Measurements from ENCODE around the gene MTO1.
A peak's percentile ranks its signal among the peaks of the same experiment; 100 is the strongest.

MTO1 gene, protein sequence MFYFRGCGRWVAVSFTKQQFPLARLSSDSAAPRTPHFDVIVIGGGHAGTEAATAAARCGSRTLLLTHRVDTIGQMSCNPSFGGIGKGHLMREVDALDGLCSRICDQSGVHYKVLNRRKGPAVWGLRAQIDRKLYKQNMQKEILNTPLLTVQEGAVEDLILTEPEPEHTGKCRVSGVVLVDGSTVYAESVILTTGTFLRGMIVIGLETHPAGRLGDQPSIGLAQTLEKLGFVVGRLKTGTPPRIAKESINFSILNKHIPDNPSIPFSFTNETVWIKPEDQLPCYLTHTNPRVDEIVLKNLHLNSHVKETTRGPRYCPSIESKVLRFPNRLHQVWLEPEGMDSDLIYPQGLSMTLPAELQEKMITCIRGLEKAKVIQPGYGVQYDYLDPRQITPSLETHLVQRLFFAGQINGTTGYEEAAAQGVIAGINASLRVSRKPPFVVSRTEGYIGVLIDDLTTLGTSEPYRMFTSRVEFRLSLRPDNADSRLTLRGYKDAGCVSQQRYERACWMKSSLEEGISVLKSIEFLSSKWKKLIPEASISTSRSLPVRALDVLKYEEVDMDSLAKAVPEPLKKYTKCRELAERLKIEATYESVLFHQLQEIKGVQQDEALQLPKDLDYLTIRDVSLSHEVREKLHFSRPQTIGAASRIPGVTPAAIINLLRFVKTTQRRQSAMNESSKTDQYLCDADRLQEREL

DNA sequence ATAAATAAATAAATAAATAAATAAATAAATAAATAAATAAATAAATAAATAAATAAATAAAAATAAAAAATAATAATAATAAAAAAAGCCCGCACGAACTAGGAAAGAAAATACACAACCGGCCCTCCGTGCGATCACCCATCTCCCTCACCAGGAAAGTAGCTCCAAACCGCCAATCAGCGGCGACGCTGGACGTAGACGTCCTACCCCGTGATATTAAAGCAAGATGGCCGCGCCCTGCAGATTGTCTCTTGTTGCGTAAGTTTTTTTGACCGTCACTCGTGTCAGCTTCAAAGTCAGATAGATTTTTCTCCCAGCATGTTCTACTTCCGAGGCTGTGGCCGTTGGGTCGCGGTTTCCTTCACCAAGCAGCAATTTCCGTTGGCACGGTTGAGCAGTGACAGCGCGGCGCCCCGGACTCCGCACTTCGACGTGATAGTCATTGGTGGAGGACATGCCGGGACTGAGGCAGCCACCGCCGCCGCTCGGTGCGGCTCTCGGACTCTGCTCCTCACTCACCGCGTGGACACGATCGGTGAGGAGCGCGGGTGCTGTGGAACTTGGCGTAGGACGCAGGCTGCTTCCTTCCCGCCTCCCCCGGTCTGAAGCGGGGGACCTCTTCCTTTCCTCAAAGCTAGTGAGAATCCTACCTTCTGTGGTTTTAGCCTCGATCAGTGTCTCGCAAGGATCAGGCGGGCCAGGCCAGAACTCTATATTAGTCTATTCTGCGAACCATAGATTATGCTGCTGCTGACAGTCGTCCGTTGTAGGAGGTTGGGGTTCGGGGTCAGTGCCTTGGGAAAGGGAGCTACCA lies at the start of gene MTO1:
MTO1 (plus strand) TSS at position 201 of the 814 bp plus-strand sequence; CDS start at position 319, 118 bp downstream.
- TF ChIP-seq, protein P1, sequence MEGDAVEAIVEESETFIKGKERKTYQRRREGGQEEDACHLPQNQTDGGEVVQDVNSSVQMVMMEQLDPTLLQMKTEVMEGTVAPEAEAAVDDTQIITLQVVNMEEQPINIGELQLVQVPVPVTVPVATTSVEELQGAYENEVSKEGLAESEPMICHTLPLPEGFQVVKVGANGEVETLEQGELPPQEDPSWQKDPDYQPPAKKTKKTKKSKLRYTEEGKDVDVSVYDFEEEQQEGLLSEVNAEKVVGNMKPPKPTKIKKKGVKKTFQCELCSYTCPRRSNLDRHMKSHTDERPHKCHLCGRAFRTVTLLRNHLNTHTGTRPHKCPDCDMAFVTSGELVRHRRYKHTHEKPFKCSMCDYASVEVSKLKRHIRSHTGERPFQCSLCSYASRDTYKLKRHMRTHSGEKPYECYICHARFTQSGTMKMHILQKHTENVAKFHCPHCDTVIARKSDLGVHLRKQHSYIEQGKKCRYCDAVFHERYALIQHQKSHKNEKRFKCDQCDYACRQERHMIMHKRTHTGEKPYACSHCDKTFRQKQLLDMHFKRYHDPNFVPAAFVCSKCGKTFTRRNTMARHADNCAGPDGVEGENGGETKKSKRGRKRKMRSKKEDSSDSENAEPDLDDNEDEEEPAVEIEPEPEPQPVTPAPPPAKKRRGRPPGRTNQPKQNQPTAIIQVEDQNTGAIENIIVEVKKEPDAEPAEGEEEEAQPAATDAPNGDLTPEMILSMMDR (IDR thresholded peaks at IDR 0.05; ENCODE audit: control extremely low read depth, extremely low read depth, low read depth, missing control alignments) = no peak
- POLR2A ChIA-PET = interaction anchor here (0.6 to 2.3 kb wide), 10 partner anchors 10 to 1245 kb away, joined by 3 to 45 read pairs (median 4); partner anchors contain the start of genes CGAS and EEF1A1
- peak; percentile 89 for DNase-seq (ENCODE audit: extremely low spot score)
- CTCF ChIA-PET = interaction anchor here (0.8 to 2.9 kb wide), 10 partner anchors 10 to 1050 kb away, joined by 3 to 18 read pairs (median 4); partner anchors contain the start of gene CGAS

DNA sequence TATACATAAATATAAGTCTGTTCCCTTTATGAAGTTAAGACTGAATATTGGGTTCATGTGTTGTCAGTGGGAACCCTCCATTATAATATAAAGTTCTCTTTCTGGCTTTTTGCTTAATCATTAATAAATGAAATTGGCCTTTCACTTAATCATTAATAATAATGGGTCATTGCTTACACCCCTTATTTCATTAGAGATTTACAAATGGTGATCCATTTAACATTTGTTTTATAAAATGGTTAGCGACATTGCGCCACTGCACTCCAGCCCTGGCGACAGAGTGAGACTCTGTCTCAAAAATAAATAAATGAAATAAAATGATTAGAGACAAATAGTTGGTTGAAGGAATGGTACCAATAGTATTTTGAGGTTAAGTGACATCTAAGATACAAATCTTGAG lies 48.4 kb upstream of the MTO1 start:
- CTCF ChIA-PET = no interaction called here
- TF ChIP-seq, protein P1 (IDR thresholded peaks at IDR 0.05; ENCODE audit: control extremely low read depth, extremely low read depth, low read depth, missing control alignments) = no peak
- no peak for DNase-seq (ENCODE audit: extremely low spot score)
- POLR2A ChIA-PET = no interaction called here

DNA sequence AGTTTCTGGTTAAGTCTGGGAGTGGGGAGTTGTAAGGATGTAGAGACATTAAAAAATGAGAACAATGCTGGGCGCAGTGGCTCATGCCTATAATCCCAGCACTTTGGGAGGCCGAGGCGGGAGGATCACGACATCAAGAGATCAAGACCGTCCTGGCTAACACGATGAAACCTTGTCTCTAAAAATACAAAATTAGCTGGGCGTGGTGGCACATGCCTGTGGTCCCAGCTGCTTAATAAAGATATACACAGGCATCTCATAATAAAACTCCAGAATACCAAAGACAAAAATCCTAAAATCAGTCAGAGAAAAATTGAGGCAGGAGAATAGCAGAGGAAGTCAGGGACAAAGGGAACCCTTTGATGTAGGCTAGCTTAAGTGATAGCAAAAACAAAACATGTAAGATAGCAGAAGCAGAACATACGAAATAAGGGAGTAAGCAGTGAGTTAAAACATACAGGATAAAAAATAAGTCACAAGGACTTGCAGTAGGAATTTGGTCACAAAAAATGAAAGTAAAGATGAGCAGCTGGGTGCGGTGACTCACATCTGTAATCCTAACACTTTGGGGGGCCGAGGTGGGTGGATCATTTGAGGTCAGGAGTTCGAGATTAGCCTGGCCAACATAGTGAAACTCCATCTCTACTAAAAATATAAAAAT lies 43.3 kb upstream of the MTO1 start:
- ChIA-PET CTCF (interaction anchor here (1.0 to 1.6 kb wide), 2 partner anchors 20 to 29 kb away, joined by 3 read pairs; no protein-coding TSS in a partner anchor), POLR2A (no interaction called here)
- DNase-seq (ENCODE audit: extremely low spot score) = no peak
- TF ChIP-seq, protein P1 (IDR thresholded peaks at IDR 0.05; ENCODE audit: control extremely low read depth, extremely low read depth, low read depth, missing control alignments) = no peak

DNA sequence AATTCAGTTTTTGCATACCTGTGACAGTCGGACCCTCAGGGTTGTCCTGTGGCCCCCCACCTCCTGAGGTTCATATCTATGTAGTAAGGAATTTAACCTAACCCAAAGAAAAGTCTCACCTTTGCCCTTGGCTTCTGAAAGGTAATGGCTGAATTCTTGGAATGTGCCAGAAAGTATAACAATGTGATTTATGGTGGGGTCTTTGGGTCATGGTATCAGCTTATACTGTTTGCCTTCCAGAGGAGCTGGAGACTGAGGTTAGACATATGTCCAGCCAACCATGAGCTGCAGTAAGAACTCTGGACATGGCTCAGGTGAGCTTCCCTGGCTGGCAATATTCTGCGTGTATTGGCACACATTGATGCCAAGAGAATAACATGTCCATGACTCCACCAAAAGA lies 40.0 kb upstream of the MTO1 start:
- POLR2A ChIA-PET = no interaction called here
- CTCF ChIA-PET = interaction anchor here (1.1 kb wide), 1 partner anchor 13 kb away, joined by 3 read pairs; no protein-coding TSS in a partner anchor
- DNase-seq (ENCODE audit: extremely low spot score) = no peak
- TF ChIP-seq, protein P1 (IDR thresholded peaks at IDR 0.05; ENCODE audit: control extremely low read depth, extremely low read depth, low read depth, missing control alignments) = no peak

DNA sequence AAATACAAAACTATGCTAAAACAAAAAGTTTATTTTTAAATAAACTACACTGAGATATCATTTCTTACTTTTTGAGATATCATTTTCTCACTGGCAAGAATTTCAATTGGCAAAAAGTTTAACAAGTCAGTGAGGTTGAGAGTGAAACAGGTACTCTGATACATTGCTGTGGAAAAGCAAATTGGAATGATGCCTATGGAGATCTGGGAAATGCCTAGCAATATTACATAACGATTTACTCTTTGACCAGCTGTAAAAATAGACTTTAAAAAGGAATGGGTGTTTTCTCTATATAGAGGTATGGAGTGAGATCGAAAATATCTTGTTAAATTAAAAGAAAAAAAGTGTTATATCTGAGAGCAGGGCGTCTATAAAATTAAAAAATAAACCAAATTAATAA lies 26.3 kb upstream of the MTO1 start:
- DNase-seq (ENCODE audit: extremely low spot score) = no peak
- POLR2A ChIA-PET = no interaction called here
- CTCF ChIA-PET = interaction anchor here (0.9 kb wide), 1 partner anchor 9 kb away, joined by 3 read pairs; no protein-coding TSS in a partner anchor
- TF ChIP-seq, protein P1 (IDR thresholded peaks at IDR 0.05; ENCODE audit: control extremely low read depth, extremely low read depth, low read depth, missing control alignments) = no peak

Measured in GM10248 (cell line).